DMS153 (cell line): Measurements from ENCODE around the gene TBC1D22A.

ENCODE experiments used
- DNase-seq: peaks from one replicate; lab custom pipeline; 2025; lab: John Stamatoyannopoulos, UW

Gene TBC1D22A

GRCh38 chr22:46835693-46836092 lies 73.2 kb downstream of the TBC1D22A start:
- DNase-seq: no peak

- no peak for DNase-seq
Measured at GRCh38 chr22:46841522-46841921, 79.1 kb downstream of the TBC1D22A start.

- DNase-seq: no peak
Measured at GRCh38 chr22:46842606-46843005, 80.2 kb downstream of the TBC1D22A start.

- DNase-seq: no peak
Measured at GRCh38 chr22:46843821-46844255, 81.4 kb downstream of the TBC1D22A start.

- DNase-seq: no peak
Measured at GRCh38 chr22:46844606-46845210, 82.3 kb downstream of the TBC1D22A start.

- no peak for DNase-seq
Measured at GRCh38 chr22:46845296-46846149, 83.1 kb downstream of the TBC1D22A start.

- DNase-seq: no peak
Measured at GRCh38 chr22:46846150-46846831, 83.8 kb downstream of the TBC1D22A start.

- DNase-seq: no peak
Measured at GRCh38 chr22:46846832-46847355, 84.4 kb downstream of the TBC1D22A start.

GRCh38 chr22:46848197-46848596 lies 85.7 kb downstream of the TBC1D22A start:
- no peak for DNase-seq

- no peak for DNase-seq
Measured at GRCh38 chr22:46849101-46849500, 86.7 kb downstream of the TBC1D22A start.

GRCh38 chr22:46849951-46850350 lies 87.5 kb downstream of the TBC1D22A start:
- DNase-seq: no peak

GRCh38 chr22:46851311-46851710 lies 88.9 kb downstream of the TBC1D22A start:
- DNase-seq: no peak

GRCh38 chr22:46851941-46852340 lies 89.5 kb downstream of the TBC1D22A start:
- DNase-seq: no peak

GRCh38 chr22:46852771-46853170 lies 90.3 kb downstream of the TBC1D22A start:
- DNase-seq: no peak

- no peak for DNase-seq
Measured at GRCh38 chr22:46853191-46853590, 90.7 kb downstream of the TBC1D22A start.

- no peak for DNase-seq
Measured at GRCh38 chr22:46854125-46854870, 91.8 kb downstream of the TBC1D22A start.

- DNase-seq: no peak
Measured at GRCh38 chr22:46855681-46856080, 93.2 kb downstream of the TBC1D22A start.

- no peak for DNase-seq
Measured at GRCh38 chr22:46856661-46857060, 94.2 kb downstream of the TBC1D22A start.

GRCh38 chr22:46857142-46857884 lies 94.9 kb downstream of the TBC1D22A start:
- no peak for DNase-seq

- DNase-seq: no peak
Measured at GRCh38 chr22:46857885-46858143, 95.4 kb downstream of the TBC1D22A start.

- DNase-seq: no peak
Measured at GRCh38 chr22:46858181-46858771, 95.8 kb downstream of the TBC1D22A start.
